HepG2 (cell line): ENCODE results near the gene PCIF1. TPM values are rescaled to one million over a fixed set of nuclear protein-coding genes. Genes with fewer than 3 reads are reported as not detected.

Experiments
- ATAC-seq: fragments of 200-7000 bp; cut with Tn5 transposase; 3 replicates; pipeline ENCODE4 v1.9.1; 2020; ENCODE audit warnings: mild to moderate bottlenecking, moderate library complexity
- BruUV-seq: library from RNA; stranded (reverse); fragments of 400-500 nt; replicated peaks from 2 replicates; lab custom pipeline; 2021; lab: Mats Ljungman, UMichigan
- CTCF ChIA-PET: fragments of 300-600 bp; formaldehyde crosslinking; extraction: SDS; loops from one replicate; lab custom pipeline; 2021; ENCODE audit warnings: low total read pairs, inconsistent platforms, low intra/inter-chr PET ratio; lab: Yijun Ruan, JAX
- POLR2A ChIA-PET: fragments of 350-600 bp; sonication (Branson Sonifier 250); formaldehyde crosslinking; loops from one replicate; lab custom pipeline; 2020; ENCODE audit warnings: antibody characterized with exemption, inconsistent platforms; lab: Yijun Ruan, JAX
- DNase-seq: peaks from one replicate; pipeline ENCODE4 v3.0.0-alpha.2; 2015; ENCODE audit warnings: low spot score
- FAIRE-seq: peaks from 3 replicates; lab custom pipeline; 2011; peaks lifted over from hg19 to GRCh38; lab: Jason Lieb, UNC
- H2AFZ ChIP-seq: one replicate; pipeline ENCODE4 v1.6.1; 2011; ENCODE audit warnings: low read length, inconsistent platforms
- H3K27ac ChIP-seq: fragments of 300-600 bp; 3 replicates; pipeline ENCODE4 v1.8.0; 2011; ENCODE audit warnings: mixed run types, mild to moderate bottlenecking, mixed read lengths, low read length, inconsistent platforms; ENCODE audit not compliant: insufficient read depth; ENCODE audit errors: extremely low read length
- H3K27me3 ChIP-seq, 2 experiments: fragments of 200-600 bp in 1 of 2; 2 replicates in 1 of 2; 3 replicates in 1 of 2; pipeline versions ENCODE4 v1.6.0 to v1.8.0; 2011; ENCODE audit warnings: low read length in 2 of 2, mild to moderate bottlenecking in 2 of 2, moderate library complexity in 2 of 2, inconsistent platforms in 1 of 2; ENCODE audit not compliant: insufficient read depth in 2 of 2, control insufficient read depth in 1 of 2
- H3K36me3 ChIP-seq, 2 experiments: fragments of 200-600 bp in 1 of 2; replicated peaks in 1 of 2; 2 replicates in 1 of 2; 3 replicates in 1 of 2; pipeline versions ENCODE4 v1.5.1 to v1.8.0; 2011; ENCODE audit warnings: low read length in 2 of 2, inconsistent platforms in 1 of 2; ENCODE audit not compliant: insufficient read depth in 2 of 2, control insufficient read depth in 1 of 2
- H3K4me1 ChIP-seq: 2 replicates; pipeline ENCODE4 v1.5.1; 2012; ENCODE audit warnings: low read length, inconsistent platforms; ENCODE audit not compliant: insufficient read depth
- H3K4me2 ChIP-seq: 2 replicates; pipeline ENCODE4 v1.6.0; 2011; ENCODE audit warnings: low read depth, low read length, inconsistent platforms
- H3K4me3 ChIP-seq, 3 experiments: fragments of 200-600 bp in 1 of 3; sonication (generic), shearing (Covaris generic) in 1 of 3; replicated peaks in 1 of 3; 2 replicates each; pipeline ENCODE4 v1.5.1; 2011 to 2016; ENCODE audit warnings: low read length in 3 of 3, inconsistent platforms in 2 of 3, low read depth in 2 of 3, mild to moderate bottlenecking in 2 of 3, control low read depth in 1 of 3, mixed read lengths in 1 of 3; ENCODE audit not compliant: insufficient read depth in 1 of 3
- H3K79me2 ChIP-seq: one replicate; pipeline ENCODE4 v1.6.1; 2011; ENCODE audit warnings: low read length, inconsistent platforms; ENCODE audit not compliant: insufficient read depth
- H3K9ac ChIP-seq: 2 replicates; pipeline ENCODE4 v1.6.0; 2011; ENCODE audit warnings: mild to moderate bottlenecking, low read depth, low read length, inconsistent platforms; ENCODE audit not compliant: insufficient read depth
- H3K9me3 ChIP-seq: 2 replicates; pipeline ENCODE4 v1.5.1; 2012; ENCODE audit warnings: mild to moderate bottlenecking, low read length
- H4K20me1 ChIP-seq: 2 replicates; pipeline ENCODE4 v1.6.0; 2011; ENCODE audit warnings: inconsistent platforms, mild to moderate bottlenecking, low read length, moderate library complexity; ENCODE audit not compliant: insufficient read depth
- ARNT2 ChIP-seq: sonication (generic); formaldehyde crosslinking; IDR thresholded peaks from 2 replicates; pipeline ENCODE4 v1.8.0; 2022; ENCODE audit warnings: mild to moderate bottlenecking, low read depth, missing genetic modification reagents, moderate library complexity
- HOXA9 ChIP-seq: sonication (generic); formaldehyde crosslinking; IDR thresholded peaks from 2 replicates; pipeline ENCODE4 v1.8.1; 2022; ENCODE audit warnings: missing genetic modification reagents, mild to moderate bottlenecking, moderate library complexity, borderline replicate concordance
- MTF1 ChIP-seq: sonication (generic); formaldehyde crosslinking; IDR thresholded peaks from 2 replicates; pipeline ENCODE4 v1.5.0; 2020; ENCODE audit warnings: missing genetic modification reagents
- PITX1 ChIP-seq: sonication (generic); formaldehyde crosslinking; IDR thresholded peaks from 2 replicates; pipeline ENCODE4 v1.5.1; 2020; ENCODE audit warnings: mild to moderate bottlenecking, missing genetic modification reagents
- RBAK ChIP-seq: sonication (generic); formaldehyde crosslinking; IDR thresholded peaks from 2 replicates; pipeline ENCODE4 v1.5.1; 2020; ENCODE audit warnings: mild to moderate bottlenecking, missing genetic modification reagents
- SP140L ChIP-seq: sonication (generic); formaldehyde crosslinking; IDR thresholded peaks from 2 replicates; pipeline ENCODE4 v1.4.0; 2020; ENCODE audit warnings: missing genetic modification reagents, borderline replicate concordance
- THAP11 ChIP-seq: IDR thresholded peaks from 2 replicates; pipeline ENCODE4 v1.6.1; 2016; ENCODE audit warnings: missing biosample characterization, missing genetic modification reagents
- ZNF263 ChIP-seq: sonication (generic); formaldehyde crosslinking; IDR thresholded peaks from 2 replicates; pipeline ENCODE4 v1.4.0; 2020; ENCODE audit warnings: missing genetic modification reagents
- ZNF331 ChIP-seq: sonication (generic); formaldehyde crosslinking; IDR thresholded peaks from 2 replicates; pipeline ENCODE4 v1.4.0; 2020; ENCODE audit warnings: missing genetic modification reagents
- ZNF724P ChIP-seq: sonication (generic); formaldehyde crosslinking; IDR thresholded peaks from 2 replicates; pipeline ENCODE4 v1.8.0; 2022; ENCODE audit warnings: missing genetic modification reagents, borderline replicate concordance
- ZNF737 ChIP-seq: sonication (generic); formaldehyde crosslinking; IDR thresholded peaks from 2 replicates; pipeline ENCODE4 v1.5.0; 2020; ENCODE audit warnings: missing genetic modification reagents, mild to moderate bottlenecking, borderline replicate concordance
- WGBS: methylation state at CpG from one replicate; pipeline ENCODE4 v1.1.6; 2017; ENCODE audit warnings: low lambda C conversion rate; 5-methylcytosine and 5-hydroxymethylcytosine counted together
- in situ Hi-C: cut with HindIII; loops from 2 replicates; pipeline ENCODE4 v1.10.0; 2017; ENCODE audit warnings: low pct_unique_long_range_greater_than_20kb; ENCODE audit not compliant: extremely low pct_ligation_motif_present
- intact Hi-C: fragments of 100-400 bp; cut with micrococcal nuclease; formaldehyde crosslinking; loops from one replicate; pipeline ENCODE4 v1.10.0; 2022; ENCODE audit not compliant: unreplicated experiment
- polyA plus RNA-seq, 8 experiments: library from polyadenylated mRNA; depleted of rRNA in 3 of 8; stranded (reverse) in 7 of 8; unstranded in 1 of 8; fragments of >200 nt; fragmentation: Illumina TruSeq in 4 of 8; extraction: Trizol in 4 of 8; gene quantifications; 2 replicates each; pipeline versions ENCODE4 v1.2.1 to v1.2.3, GENCODE V29; 2011 to 2016; ENCODE audit warnings: low read depth in 4 of 8, missing spikeins in 1 of 8, mixed read lengths in 1 of 8; ENCODE audit not compliant: insufficient read depth in 1 of 8
- total RNA-seq, 5 experiments: library from RNA; depleted of rRNA; stranded (reverse); fragments of >200 nt; fragmentation: Illumina TruSeq; extraction: Trizol; gene quantifications; 2 replicates each; pipeline ENCODE4 v1.2.3, GENCODE V29; 2016; ENCODE audit warnings: low read depth in 1 of 5
- TF ChIP-seq, protein P1 (sequence below): sonication (generic); formaldehyde crosslinking; IDR thresholded peaks from 2 replicates; pipeline ENCODE4 v1.8.0; 2022; ENCODE audit warnings: missing genetic modification reagents, mild to moderate bottlenecking, inconsistent platforms, borderline replicate concordance
- TF ChIP-seq, protein P2 (sequence below): sonication (generic); formaldehyde crosslinking; conservative IDR thresholded peaks from 2 replicates; pipeline ENCODE4 v1.8.0; 2022; ENCODE audit warnings: mild to moderate bottlenecking, moderate library complexity, missing genetic modification reagents
- TF ChIP-seq, protein P3 (sequence below): sonication (generic); formaldehyde crosslinking; IDR thresholded peaks from 2 replicates; pipeline ENCODE4 v1.4.0; 2020; ENCODE audit warnings: mild to moderate bottlenecking, missing genetic modification reagents
- TF ChIP-seq, protein P4 (sequence below): fragments of 450-650 bp; IDR thresholded peaks from 2 replicates; pipeline ENCODE4 v1.6.1; 2017; ENCODE audit warnings: mild to moderate bottlenecking

PCIF1 gene
- total and polyA plus RNA-seq, 2 of the 13 experiments (the other 11 are each of a cell fraction or from before 2014, with no cell fraction given): 20.9 to 24.4 TPM

DNA sequence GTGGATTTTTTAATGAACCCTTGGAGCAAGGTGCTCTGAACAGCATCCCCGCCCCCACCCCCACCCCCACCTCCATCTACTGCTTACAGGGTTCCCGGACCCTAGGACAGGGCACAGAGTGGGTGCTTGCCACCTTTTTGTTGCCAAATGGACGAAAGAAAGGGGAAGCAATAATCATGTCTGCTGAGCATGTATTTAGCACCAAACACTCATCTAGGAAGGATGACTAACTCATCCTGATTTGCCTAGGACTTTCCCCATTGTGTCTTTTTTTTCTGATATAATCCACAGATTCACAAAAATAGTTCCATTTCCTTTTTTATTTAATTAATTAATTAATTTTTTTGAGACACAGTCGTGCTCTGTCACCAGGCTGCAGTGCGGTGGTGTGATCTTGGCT is 21.4 kb upstream of the PCIF1 start (continued):
- TF ChIP-seq, protein P1, sequence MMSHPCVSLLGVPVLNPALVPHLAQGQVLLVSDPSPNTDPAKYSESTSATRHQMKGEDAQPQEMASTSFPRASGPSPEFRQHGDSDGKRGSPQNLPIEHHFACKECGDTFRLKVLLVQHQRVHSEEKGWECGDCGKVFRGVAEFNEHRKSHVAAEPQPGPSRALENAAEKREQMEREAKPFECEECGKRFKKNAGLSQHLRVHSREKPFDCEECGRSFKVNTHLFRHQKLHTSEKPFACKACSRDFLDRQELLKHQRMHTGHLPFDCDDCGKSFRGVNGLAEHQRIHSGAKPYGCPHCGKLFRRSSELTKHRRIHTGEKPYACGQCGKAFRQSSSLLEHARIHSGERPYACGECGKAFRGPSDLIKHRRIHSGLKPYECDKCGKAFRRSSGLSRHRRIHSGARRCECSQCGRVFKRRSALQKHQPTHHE (CRISPR knock-in tag): no peak
- TF ChIP-seq, protein P2, sequence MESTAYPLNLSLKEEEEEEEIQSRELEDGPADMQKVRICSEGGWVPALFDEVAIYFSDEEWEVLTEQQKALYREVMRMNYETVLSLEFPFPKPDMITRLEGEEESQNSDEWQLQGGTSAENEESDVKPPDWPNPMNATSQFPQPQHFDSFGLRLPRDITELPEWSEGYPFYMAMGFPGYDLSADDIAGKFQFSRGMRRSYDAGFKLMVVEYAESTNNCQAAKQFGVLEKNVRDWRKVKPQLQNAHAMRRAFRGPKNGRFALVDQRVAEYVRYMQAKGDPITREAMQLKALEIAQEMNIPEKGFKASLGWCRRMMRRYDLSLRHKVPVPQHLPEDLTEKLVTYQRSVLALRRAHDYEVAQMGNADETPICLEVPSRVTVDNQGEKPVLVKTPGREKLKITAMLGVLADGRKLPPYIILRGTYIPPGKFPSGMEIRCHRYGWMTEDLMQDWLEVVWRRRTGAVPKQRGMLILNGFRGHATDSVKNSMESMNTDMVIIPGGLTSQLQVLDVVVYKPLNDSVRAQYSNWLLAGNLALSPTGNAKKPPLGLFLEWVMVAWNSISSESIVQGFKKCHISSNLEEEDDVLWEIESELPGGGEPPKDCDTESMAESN (CRISPR knock-in tag): no peak
- TF ChIP-seq SP140L (CRISPR knock-in tag) (no peak), MTF1 (no peak), RBAK (CRISPR knock-in tag) (no peak)

DNA sequence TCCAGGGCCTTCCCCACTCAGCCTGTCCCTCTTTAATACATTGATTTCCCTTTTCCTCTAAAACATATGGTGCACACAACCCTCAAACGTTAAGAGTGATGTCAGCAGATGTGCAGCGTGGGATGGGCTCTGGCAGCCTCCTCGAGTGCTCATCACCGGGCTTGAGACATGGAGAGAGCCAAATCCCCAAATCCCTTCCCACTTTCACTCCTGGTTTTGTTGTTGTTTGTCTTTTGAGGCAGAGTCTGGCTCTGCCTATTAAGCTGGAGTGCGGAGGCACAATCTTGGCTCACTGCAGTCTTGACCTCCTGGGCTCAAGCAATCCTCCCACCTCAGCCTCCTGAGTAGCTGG is 16.7 kb upstream of the PCIF1 start:
- 21% methylated on average over 5 of the region's 5 CpGs for WGBS
- H3K27ac ChIP-seq: no peak overlapping the region
- no peak overlapping the region for H3K9ac ChIP-seq
- intact Hi-C loops (no loop called here), in situ Hi-C loops (no loop called here)
- ChIA-PET CTCF (no interaction called here), POLR2A (interaction anchor here (1.1 to 5.0 kb wide), 10 partner anchors 8 to 84 kb away, joined by 4 to 78 read pairs (median 8); partner anchors contain the start of genes CTSA, NEURL2, PCIF1 and PLTP)
- H3K4me1 ChIP-seq: peaks cover 72% of the 10 kb centered on the region
- FAIRE-seq (no peak), ATAC-seq (no peak; the same call in 2 of the 3 replicates), DNase-seq (no peak)
- H3K9me3 ChIP-seq: no peaks in the 10 kb centered on the region
- H3K36me3 ChIP-seq: no peaks in the 10 kb centered on the region
- H3K27me3 ChIP-seq: peaks cover 0 to 8% of the 10 kb centered on the region in 2 experiments; a peak in 2 of 5 replicates
- H4K20me1 ChIP-seq: no peaks in the 10 kb centered on the region
- no peak overlapping the region for H2AFZ ChIP-seq
- H3K79me2 ChIP-seq: no peaks in the 10 kb centered on the region
- peak overlapping the region; percentile 48 for H3K4me2 ChIP-seq
- no TSS peak for BruUV-seq
- H3K4me3 ChIP-seq: peak overlapping the region in 1 of 3 experiments; percentile 9; a peak in 1 of 6 replicates
- TF ChIP-seq ZNF331 (CRISPR knock-in tag): no peak
- peak; percentile 11; the same call in 1 of the 2 replicates for TF ChIP-seq ZNF263 (CRISPR knock-in tag)
- TF ChIP-seq PITX1 (CRISPR knock-in tag): 0 out of 2 replicates have a peak, but pooled peaks have one; percentile 10
- TF ChIP-seq, protein P3, sequence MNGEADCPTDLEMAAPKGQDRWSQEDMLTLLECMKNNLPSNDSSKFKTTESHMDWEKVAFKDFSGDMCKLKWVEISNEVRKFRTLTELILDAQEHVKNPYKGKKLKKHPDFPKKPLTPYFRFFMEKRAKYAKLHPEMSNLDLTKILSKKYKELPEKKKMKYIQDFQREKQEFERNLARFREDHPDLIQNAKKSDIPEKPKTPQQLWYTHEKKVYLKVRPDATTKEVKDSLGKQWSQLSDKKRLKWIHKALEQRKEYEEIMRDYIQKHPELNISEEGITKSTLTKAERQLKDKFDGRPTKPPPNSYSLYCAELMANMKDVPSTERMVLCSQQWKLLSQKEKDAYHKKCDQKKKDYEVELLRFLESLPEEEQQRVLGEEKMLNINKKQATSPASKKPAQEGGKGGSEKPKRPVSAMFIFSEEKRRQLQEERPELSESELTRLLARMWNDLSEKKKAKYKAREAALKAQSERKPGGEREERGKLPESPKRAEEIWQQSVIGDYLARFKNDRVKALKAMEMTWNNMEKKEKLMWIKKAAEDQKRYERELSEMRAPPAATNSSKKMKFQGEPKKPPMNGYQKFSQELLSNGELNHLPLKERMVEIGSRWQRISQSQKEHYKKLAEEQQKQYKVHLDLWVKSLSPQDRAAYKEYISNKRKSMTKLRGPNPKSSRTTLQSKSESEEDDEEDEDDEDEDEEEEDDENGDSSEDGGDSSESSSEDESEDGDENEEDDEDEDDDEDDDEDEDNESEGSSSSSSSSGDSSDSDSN (CRISPR knock-in tag): no peak
- TF ChIP-seq, protein P4, sequence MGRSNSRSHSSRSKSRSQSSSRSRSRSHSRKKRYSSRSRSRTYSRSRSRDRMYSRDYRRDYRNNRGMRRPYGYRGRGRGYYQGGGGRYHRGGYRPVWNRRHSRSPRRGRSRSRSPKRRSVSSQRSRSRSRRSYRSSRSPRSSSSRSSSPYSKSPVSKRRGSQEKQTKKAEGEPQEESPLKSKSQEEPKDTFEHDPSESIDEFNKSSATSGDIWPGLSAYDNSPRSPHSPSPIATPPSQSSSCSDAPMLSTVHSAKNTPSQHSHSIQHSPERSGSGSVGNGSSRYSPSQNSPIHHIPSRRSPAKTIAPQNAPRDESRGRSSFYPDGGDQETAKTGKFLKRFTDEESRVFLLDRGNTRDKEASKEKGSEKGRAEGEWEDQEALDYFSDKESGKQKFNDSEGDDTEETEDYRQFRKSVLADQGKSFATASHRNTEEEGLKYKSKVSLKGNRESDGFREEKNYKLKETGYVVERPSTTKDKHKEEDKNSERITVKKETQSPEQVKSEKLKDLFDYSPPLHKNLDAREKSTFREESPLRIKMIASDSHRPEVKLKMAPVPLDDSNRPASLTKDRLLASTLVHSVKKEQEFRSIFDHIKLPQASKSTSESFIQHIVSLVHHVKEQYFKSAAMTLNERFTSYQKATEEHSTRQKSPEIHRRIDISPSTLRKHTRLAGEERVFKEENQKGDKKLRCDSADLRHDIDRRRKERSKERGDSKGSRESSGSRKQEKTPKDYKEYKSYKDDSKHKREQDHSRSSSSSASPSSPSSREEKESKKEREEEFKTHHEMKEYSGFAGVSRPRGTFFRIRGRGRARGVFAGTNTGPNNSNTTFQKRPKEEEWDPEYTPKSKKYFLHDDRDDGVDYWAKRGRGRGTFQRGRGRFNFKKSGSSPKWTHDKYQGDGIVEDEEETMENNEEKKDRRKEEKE: no peak
- TF ChIP-seq ARNT2: 0 out of 2 replicates have a peak, but pooled peaks have one; percentile 40
- TF ChIP-seq THAP11: no peak
- TF ChIP-seq HOXA9 (CRISPR knock-in tag): no peak
- 0 out of 2 replicates have a peak, but pooled peaks have one; percentile 80 for TF ChIP-seq ZNF737 (CRISPR knock-in tag)
- 0 out of 2 replicates have a peak, but pooled peaks have one; percentile 44 for TF ChIP-seq ZNF724P (CRISPR knock-in tag)
